Liver (tissue), 3 donors: ENCODE data around the gene EXOC8.

Experiments
- MAX ChIP-seq: IDR thresholded peaks from 2 replicates; pipeline ENCODE4 v1.6.1; 2016; ENCODE audit warnings: antibody characterized with exemption
- RXRA ChIP-seq, 2 donors: IDR thresholded peaks; 2 replicates each; pipeline ENCODE4 v1.6.1; 2017 to 2018; ENCODE audit warnings: antibody characterized with exemption in 2 of 2, mild to moderate bottlenecking in 1 of 2
- TAF1 ChIP-seq: conservative IDR thresholded peaks from 2 replicates; pipeline ENCODE4 v1.6.1; 2016; ENCODE audit warnings: antibody characterized with exemption, mild to moderate bottlenecking
- TF ChIP-seq, protein P1 (sequence below): fragments of 150-350 bp; IDR thresholded peaks from 2 replicates; pipeline ENCODE4 v1.5.1; 2017; ENCODE audit warnings: improper control_type of control experiment, low read depth, low read length; ENCODE audit not compliant: missing input control
- TF ChIP-seq, protein P2 (sequence below): IDR thresholded peaks from 2 replicates; pipeline ENCODE4 v1.6.1; 2016; ENCODE audit warnings: antibody characterized with exemption, mild to moderate bottlenecking
- donor health status: healthy.
- donor health status: healthy.

GRCh38 chr1:231312432-231312788 lies 25.2 kb downstream of the EXOC8 start:
- TF ChIP-seq, protein P1, sequence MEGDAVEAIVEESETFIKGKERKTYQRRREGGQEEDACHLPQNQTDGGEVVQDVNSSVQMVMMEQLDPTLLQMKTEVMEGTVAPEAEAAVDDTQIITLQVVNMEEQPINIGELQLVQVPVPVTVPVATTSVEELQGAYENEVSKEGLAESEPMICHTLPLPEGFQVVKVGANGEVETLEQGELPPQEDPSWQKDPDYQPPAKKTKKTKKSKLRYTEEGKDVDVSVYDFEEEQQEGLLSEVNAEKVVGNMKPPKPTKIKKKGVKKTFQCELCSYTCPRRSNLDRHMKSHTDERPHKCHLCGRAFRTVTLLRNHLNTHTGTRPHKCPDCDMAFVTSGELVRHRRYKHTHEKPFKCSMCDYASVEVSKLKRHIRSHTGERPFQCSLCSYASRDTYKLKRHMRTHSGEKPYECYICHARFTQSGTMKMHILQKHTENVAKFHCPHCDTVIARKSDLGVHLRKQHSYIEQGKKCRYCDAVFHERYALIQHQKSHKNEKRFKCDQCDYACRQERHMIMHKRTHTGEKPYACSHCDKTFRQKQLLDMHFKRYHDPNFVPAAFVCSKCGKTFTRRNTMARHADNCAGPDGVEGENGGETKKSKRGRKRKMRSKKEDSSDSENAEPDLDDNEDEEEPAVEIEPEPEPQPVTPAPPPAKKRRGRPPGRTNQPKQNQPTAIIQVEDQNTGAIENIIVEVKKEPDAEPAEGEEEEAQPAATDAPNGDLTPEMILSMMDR: no peak
- TF ChIP-seq, protein P2, sequence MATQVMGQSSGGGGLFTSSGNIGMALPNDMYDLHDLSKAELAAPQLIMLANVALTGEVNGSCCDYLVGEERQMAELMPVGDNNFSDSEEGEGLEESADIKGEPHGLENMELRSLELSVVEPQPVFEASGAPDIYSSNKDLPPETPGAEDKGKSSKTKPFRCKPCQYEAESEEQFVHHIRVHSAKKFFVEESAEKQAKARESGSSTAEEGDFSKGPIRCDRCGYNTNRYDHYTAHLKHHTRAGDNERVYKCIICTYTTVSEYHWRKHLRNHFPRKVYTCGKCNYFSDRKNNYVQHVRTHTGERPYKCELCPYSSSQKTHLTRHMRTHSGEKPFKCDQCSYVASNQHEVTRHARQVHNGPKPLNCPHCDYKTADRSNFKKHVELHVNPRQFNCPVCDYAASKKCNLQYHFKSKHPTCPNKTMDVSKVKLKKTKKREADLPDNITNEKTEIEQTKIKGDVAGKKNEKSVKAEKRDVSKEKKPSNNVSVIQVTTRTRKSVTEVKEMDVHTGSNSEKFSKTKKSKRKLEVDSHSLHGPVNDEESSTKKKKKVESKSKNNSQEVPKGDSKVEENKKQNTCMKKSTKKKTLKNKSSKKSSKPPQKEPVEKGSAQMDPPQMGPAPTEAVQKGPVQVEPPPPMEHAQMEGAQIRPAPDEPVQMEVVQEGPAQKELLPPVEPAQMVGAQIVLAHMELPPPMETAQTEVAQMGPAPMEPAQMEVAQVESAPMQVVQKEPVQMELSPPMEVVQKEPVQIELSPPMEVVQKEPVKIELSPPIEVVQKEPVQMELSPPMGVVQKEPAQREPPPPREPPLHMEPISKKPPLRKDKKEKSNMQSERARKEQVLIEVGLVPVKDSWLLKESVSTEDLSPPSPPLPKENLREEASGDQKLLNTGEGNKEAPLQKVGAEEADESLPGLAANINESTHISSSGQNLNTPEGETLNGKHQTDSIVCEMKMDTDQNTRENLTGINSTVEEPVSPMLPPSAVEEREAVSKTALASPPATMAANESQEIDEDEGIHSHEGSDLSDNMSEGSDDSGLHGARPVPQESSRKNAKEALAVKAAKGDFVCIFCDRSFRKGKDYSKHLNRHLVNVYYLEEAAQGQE: no peak
- no peak for TF ChIP-seq TAF1
- no peak for TF ChIP-seq MAX
- TF ChIP-seq RXRA (IDR thresholded peaks at IDR 0.05): no peak
